GM21526 (cell line): ENCODE measurements around the gene LAMTOR1.

Source experiments
- ATAC-seq: cut with Tn5 transposase; IDR thresholded peaks from one replicate; pipeline ENCODE4 v1.9.1; 2021; ENCODE audit warnings: moderate library complexity; ENCODE audit not compliant: unreplicated experiment, low FRiP score

The LAMTOR1 gene

DNA sequence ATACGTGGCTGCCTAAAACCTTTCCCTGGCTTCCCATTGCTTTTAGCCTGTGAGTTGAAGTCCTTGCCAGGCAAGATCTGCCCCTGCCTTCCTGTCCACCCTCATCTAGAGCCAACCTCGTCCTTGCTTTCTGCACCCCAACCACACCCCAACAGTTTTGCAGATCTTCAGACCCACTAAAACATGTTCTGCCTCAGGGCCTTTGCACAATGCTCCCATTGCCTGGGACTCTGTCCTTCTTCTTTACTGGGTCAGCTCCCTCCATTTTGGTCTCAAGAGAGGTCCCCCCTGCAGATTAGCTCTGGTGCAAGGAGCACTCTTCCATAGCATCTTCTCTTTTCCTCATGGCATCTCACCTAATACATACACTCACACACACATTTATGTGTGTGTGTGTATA, 17.8 kb upstream of the LAMTOR1 start:
- no peak for ATAC-seq

DNA sequence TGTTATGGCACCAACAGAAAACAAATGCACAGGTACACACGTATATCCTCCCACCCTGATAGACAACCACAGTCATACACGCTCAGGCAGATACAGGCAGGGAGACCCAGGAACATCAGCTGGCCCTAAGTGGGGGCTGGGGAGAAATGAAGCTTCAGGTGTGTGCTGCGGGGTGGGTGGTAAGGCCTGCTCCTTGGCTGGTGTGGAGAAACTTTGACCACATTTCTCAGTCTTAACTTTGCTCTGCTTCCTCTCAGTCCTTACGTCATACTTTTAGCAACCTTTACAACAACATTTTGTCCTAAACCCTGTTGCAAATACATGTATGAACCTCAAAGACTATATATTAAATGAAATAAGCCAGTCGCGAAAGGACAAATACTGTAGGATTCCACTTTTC, 16.1 kb upstream of the LAMTOR1 start:
- ATAC-seq: no peak

DNA sequence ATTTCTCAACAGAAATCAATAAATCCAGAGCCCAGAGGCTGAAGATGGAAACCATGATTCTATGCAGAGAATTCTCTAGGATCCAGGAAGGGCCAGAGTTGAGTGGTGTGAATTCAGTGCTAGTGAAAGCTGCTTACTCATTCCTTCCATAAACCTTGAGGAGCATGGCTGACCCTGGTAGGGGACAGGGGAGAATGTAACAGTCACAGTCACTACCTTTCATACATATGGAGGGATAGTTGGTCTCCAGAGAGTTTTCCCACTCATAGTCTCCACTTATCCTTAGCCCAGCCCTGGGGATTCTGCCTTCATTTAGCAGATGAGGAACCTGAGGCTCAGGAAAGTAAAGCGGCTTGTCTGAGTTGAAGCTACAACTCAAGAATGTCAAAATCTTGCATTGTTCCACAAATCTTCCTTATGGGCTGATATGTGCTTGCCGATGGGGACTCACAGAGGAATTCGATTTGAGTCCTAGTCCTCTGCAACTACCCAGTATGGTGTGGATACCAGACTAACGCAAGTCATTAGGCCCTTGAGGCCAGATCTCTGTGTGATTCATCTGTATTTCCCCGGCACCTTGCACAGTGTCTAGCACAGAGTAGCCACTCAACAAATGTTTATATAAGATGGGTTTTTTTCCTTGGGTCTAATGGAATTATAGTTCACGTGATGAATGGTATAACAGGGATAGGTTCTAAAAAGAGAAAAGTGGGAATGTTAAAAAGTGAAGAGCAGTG, 13.1 kb upstream of the LAMTOR1 start:
- no peak for ATAC-seq

DNA sequence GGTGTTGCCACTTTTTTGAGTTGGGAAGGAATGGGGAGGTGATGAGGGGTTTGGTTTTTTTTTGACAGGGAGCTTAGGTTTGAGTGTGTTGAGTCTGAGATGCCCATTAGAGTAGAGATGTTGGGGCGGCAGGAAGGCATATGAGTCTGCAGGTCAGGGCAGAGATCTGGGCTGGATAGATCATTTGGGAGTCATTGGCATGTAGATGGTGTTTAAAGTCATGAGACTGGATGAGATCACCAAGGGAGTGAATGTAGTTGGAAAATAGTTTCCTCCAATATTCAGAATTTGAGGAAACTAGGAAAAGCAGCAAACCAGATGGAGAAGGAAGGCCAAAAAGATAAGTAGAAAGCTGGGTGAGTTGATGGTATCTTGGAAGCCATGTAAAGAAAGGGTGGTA, 11.5 kb upstream of the LAMTOR1 start:
- no peak for ATAC-seq

DNA sequence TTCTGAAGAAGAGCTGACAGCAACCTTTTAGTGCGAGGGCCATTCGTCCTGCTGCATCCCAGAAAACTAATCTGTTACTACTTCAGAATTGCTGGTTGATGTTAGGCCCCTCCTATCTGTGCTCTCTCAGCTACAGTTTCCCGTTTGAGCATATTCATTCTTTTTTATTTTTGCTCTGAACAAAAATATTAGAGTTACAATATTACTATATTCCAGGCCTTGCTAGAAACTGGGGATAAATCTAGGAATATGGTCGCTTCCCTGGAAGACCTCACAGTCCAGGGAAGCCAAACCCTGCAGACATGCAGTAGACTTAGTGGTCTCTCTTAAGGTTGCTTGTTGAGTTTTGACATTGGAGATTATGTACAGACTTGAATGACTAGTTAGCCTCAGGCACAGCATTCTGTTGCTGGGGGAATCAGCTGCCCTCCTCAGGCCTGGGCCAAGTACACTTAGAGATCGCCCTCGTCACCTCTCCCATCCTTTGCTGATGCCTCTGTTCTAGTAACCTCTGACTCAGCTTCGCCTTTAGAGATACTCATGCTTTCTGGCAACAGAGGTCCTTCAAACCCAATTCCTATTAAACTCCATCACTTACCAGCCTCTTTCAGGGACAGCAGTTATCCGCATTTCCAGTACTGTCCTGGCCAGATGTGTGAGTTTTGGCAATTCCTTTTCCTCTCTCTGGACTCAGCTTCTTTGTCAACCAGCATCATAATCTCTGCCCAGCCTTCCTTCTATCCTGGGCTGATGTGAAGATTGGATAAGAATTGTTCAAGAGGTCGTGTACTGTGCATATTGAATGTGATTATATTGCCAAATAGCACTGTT, 10.1 kb upstream of the LAMTOR1 start:
- ATAC-seq: no peak

DNA sequence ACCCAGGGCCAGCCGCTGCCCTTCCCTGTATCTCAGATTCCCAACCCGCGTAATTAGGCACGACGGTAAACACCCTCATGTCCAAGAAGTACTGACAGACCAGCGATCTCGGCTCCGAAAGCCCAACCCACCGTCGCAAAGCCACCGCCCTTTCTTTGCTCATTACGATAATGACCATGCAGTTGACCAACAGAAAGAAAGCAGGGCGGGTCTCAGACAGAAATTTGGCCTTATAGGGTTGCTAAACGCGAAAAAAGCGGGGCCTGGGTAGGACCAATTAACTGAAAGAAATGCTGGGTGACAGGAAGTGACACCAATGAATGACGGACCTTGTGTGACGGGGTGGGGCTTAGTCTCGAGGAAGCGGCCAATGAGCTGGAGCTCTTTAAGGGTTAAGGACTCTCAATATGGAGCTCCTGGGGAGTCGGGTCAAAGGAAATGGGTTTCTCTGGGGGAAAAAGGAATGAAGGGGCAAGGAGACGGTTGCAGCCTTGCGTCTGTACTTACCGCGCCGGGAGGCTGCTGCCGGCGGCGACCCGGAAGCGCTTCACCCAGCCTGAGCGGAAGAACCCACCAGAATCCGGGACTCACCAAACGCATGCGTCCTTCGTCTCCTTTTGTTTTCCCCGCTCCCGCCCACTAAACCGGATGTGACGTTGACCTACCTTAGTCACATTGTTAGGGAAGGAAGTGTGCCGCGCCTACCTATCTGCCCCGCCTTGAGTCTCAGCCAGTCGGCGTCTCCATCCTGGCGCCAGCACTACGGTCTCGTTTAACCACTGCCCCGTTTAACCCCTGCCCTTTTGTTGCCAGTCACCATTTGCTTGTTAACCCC, 9.3 kb upstream of the LAMTOR1 start, which contains the start of gene ANAPC15:
Gene ANAPC15 (minus strand): TSS at position 553 of the 835 bp plus-strand sequence. CDS start 1,419 bp downstream, outside the sequence.
- peak; percentile 77 for ATAC-seq

DNA sequence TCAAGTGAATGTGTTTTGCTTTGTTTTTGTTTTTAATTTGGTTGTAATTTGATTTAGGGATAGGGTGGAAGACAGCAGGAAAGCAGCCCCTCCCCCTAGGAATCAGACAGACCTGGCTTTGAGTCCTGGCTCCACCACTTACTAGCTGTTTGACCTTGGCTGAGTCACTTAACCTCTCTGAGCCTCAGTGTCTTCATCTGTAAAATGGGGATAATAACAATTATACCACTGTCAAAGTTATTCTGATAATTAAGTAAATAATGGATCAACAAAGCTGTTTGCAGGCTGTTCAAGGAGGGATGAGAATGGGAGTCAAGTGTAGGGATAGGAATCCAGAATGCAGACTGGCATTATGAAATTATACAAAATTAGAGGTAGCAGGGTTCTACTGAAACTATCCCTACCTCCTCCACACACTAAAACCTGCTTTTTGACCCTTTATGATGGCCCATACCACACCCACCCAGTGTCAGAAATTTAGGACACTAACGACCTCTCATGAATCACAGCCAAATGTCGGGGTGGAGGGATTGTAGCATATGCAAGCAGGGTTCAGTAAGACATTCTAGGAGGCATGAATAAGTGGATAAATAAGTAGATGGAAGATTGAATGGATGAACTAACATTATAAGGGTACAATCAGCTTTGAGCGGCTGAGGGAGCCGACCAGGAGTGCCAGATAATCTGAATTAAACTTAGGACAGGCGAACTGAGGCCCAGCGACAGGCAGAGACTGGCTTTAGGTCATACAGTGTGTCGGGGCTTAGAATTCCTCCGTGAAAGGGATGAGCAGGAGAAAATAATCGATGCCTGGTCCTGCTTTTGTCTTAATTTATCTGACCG, 8.4 kb upstream of the LAMTOR1 start:
- peak; percentile 5 for ATAC-seq

DNA sequence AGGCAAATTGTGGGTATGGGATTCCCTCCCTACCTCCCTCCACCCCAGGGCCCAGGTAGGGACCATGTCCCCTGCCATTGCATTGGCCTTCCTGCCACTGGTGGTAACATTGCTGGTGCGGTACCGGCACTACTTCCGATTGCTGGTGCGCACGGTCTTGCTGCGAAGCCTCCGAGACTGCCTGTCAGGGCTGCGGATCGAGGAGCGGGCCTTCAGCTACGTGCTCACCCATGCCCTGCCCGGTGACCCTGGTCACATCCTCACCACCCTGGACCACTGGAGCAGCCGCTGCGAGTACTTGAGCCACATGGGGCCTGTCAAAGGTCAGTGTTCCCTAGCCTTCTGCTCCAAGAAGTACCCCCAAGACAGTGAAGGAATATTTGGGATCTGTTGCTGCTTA, 2.8 kb upstream of the LAMTOR1 start, which contains the start of gene TOMT:
Gene TOMT (plus strand): TSS at position 37 of the 400 bp plus-strand sequence. CDS start 28 bp downstream, at position 65.
- ATAC-seq: no peak

DNA sequence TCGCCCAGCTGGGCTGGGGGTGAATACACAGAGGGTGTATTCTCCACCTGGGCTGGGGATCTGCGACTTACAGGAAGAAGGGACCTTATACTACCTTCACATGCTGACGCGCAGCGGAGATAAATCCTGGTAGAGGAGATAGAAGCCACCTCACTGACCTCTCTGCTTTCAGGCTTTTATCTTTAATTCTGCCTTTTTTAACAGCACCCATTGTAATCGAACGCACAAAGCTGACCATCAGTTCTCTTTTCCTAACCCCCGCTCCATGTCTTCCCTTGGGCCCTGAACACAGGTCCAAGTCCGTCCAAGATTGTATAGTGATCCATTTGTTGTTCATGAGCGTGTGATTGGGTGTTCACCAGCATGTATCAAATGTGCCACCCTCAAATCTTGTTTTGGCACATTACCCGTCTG, 664 bp upstream of the LAMTOR1 start:
- no peak for ATAC-seq

DNA sequence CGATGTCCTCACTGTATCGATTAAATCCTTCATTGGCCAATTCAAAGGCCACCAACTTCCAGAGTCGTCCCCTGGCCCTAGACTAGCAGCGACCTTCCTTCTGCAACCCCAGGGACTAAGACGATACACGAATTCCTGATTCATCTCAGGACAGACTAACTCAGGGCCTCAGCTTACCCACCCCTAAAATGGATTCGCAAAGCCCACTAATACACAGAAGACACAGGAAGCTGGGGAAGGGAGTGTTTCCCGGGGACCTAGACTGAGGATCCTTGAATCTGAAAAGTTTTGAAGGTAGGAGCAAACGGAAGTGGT, 509 bp downstream of the LAMTOR1 start:
- no peak for ATAC-seq

DNA sequence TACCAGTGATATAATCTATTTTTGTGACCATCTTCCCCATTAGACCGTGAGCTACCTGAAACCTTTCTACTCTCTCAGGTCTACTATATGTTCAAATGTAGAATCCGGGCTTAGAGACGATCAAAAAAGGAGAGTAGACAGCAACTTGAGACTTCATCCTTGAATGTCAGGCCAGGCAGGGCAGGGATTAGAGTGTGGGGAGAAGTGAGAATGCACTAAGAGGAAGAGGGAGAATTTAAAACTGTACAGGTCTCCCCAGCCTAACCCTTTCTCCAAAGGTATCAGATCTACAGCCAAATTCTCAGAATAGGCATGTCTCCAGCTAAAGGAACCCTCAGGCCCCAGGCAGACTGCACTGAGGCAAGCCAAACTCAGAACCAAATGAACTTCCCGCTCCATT, 935 bp downstream of the LAMTOR1 start:
- no peak for ATAC-seq

DNA sequence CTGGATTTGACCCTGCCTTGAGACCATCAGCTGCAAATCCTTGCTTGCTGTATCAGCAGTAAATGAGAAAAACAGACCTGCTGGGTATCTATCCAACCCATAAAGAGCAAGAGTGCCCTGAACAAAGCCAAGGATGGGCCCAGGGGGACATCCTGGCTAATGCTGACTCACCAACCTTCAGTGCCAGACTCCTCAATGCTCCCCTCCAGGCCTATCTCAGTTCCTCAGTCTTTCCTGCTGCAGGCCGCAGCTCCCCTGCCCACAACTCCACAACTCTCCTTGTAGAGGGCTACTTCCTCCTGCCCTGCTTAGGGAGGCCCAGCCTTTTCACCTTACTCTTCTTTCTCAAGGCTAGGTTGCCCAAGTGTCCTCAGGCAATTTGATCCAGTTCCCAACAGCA, 2.6 kb downstream of the LAMTOR1 start:
- no peak for ATAC-seq

DNA sequence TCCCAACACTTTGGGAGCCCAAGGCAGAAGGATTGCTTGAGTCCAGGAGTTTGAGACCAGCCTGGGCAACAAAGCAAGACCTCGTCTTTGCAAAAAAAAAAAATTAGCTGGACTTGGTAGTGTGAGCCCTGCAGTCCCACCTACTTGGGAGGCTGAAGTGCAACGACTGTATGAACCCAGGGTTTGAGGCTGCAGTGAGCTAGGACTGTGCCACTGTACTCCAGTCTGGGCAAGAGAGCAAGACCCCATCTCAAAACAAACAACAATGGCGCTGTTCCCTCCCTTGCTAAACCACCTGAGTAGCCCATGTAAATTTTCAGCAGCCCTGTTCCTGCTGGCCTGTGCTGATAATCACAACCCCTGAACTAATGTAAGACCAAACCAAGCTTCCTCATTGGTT, 3.1 kb downstream of the LAMTOR1 start:
- ATAC-seq: no peak

DNA sequence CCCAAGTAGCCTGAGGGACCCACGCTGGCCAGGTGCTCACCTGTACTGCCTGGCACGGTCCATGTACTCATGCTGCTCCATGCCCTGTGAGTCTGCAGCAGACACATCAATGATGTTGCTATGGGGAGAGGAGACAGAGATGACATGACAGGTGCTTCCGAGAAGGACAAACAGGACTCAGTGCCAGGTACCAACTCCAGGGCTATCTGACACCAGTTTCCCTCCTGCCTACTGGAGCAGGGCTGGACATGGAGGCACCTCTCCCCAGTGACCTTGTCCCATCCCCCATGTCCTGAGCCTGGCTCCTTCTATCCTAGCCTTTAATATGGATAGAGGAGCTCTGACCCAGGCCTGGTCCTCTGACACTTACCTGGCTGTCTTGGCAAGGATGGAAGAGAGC, 4.4 kb downstream of the LAMTOR1 start:
- no peak for ATAC-seq

DNA sequence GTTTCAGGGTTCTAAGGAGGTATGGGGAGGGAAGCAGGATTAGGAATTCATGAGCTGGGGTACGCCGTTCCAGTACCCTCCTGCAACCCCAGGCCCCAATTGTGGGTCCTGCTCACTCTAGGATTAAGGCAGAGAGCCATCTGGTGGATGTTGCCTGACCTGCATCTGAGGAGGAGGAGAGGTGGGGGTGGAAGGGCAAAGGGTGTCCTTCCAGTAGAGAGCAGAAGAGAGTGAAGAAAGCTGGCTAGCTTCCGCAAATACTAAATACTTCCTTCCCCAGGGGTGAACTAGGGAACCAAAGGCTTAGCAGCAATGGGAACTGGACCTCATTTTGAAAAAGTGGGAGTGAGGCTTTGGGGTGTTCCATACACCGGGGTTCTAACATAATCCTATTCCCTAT, 11.8 kb downstream of the LAMTOR1 start:
- ATAC-seq: no peak

DNA sequence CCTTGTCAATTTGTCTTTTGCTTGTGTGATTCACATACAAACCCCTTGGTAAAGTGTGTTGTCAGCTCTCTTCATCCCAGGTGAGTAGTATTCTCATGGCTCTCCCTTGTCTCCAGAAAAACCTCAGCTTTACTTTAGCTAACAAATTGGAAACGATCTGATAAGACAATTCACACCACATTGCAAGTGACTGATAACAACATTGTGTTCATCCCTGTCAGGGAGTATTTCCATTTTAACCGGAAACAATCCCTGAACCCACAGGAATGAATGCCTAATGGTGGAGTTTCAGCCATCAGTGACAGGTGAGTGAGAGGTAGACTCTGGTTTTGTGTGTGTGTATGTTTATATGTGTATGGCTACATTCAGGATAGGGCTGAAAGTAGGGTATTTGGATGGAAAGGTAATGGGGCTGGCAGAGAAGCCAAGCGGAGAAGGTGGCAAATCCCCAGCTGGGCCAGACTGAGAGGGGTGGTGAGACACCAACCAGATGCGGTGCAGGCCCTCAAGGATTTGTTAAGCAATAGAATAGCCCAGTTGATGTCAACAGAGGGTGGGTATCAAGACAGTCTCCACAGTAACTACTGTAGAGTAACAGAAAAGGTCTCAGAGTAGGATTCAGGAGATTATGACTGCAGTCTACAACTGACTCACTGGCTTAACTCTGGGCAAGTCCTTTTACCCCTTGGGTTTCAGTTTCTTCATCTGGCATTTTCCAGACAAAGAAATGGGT, 14.9 kb downstream of the LAMTOR1 start:
- ATAC-seq: no peak

DNA sequence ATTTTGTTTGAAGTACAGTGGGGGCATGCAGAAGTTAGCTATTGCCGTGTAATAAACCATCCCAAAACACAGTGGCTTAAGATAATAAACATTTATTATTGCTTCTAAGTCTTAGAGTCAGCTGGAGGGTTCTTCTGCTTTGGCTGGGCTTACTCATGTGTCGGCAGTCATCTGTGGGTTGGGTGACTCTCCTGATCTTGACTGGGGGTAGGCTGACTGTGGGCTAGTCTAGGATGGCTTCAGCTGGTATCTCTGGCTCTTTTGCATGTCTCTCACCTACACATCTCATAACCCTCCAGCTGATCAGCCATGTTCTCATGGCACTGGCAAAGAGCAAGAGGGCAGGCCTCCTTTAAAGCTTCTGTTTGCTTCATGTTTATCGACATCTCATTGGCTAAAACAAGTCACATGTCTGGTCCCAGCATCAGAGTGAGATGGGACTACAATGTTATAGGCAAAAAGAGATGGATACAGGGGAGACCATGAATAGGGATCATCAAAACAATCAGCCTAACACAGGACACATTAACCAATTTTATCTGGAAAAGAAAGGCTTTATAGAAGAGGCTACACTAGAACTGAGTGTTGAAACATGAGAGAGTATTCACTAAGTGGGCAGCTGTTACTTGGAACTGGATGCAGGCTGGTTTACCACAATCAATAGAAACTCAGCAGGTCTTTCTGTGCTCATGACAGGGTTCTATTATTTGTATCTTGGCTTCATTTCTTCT, 17.3 kb downstream of the LAMTOR1 start:
- ATAC-seq: no peak

DNA sequence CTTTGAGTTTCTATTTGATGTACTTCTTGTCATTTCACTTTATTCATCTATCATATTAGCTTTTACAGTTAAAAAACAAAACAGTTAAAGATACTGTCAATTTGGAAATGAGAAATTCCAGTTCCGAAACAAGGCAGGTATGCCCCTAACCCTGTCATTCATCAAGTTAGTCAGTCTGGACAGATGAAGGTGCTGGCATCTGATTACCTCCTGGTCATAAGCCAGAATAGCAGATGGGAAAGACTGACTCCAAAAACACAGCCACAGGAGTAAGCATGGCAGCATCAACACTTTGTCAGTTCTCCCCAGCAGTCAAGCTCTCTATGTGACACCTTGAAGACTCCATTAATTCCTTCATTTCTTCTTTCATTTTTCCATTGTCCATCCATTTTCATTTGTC, 18.1 kb downstream of the LAMTOR1 start:
- no peak for ATAC-seq

DNA sequence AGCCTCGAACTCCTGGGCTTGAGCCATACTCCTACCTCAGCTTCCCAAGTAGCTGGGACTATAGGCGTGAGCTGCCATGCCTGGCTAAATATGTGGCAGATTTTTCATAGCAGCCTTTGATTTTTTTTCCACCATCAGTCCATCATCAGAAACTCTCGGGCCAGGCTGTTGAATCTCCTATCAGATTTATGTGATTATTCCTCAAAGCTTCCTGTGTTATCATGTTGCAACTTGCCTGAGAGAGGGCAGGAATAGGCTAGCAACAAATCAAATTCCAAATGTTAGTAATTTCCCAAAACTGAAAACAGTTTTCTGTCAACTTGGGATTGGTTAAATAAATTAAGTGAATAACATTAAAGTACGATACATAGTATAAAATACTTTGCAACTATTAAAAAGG, 19.0 kb downstream of the LAMTOR1 start:
- no peak for ATAC-seq
